ENCODE measurements around the gene LRP11. TPM values are rescaled to one million over a fixed set of nuclear protein-coding genes. Genes with fewer than 3 reads are reported as not detected.
A peak's percentile ranks its signal among the peaks of the same experiment; 100 is the strongest.
"Not testable (repeated sequence)": the region's sequence is repeated elsewhere in the genome, so short reads cannot be mapped to it uniquely, and the experiment has no call there.

Gene LRP11
- total RNA-seq: 17.4 TPM
- long read RNA-seq, transcript LRP11-201 (7 exons, 3,260 nt): major isoform, 15 of 30 reads
- long read RNA-seq, partial matches to known transcripts: 4 of 30 reads
- long read RNA-seq, other reads (novel, unspliced or antisense): 8 of 30 reads

GRCh38 chr6:149863698-149864577 is at the start of gene LRP11:
Gene LRP11, minus strand, starts transcription at chr6:149864359. Its CDS starts 339 bp downstream, at chr6:149864020.
- intact Hi-C loops (cut with DNase I): no loop called here
- peak; percentile 95 for ATAC-seq (ENCODE audit: poor library complexity)
- peak; percentile 88 for DNase-seq

GRCh38 chr6:149913540-149914240 is 49.5 kb upstream of the LRP11 start:
- intact Hi-C loops (cut with DNase I): no loop called here

GRCh38 chr6:149913085-149913484 is 48.9 kb upstream of the LRP11 start:
- intact Hi-C loops (cut with DNase I): no loop called here
- DNase-seq (no peak), ATAC-seq (ENCODE audit: poor library complexity) (no peak)

More at GRCh38 chr6:149913540-149914240, 49.5 kb upstream of the LRP11 start:
- ATAC-seq (ENCODE audit: poor library complexity) (no peak), DNase-seq (no peak)

GRCh38 chr6:149912680-149913079 is 48.5 kb upstream of the LRP11 start:
- DNase-seq; ATAC-seq (ENCODE audit: poor library complexity); intact Hi-C loops (cut with DNase I): not testable (repeated sequence)

- DNase-seq: no peak
- intact Hi-C loops (cut with DNase I): no loop called here
- ATAC-seq (ENCODE audit: poor library complexity): no peak
Measured at GRCh38 chr6:149910721-149911151, 46.6 kb upstream of the LRP11 start.

GRCh38 chr6:149909701-149910470 is 45.7 kb upstream of the LRP11 start:
- intact Hi-C loops (cut with DNase I): no loop called here
- ATAC-seq (ENCODE audit: poor library complexity) (no peak), DNase-seq (no peak)

GRCh38 chr6:149908480-149908879 is 44.3 kb upstream of the LRP11 start:
- ATAC-seq (ENCODE audit: poor library complexity); intact Hi-C loops (cut with DNase I); DNase-seq: not testable (repeated sequence)

- ATAC-seq (ENCODE audit: poor library complexity) (no peak), DNase-seq (no peak)
- intact Hi-C loops (cut with DNase I): no loop called here
Measured at GRCh38 chr6:149907317-149907716, 43.2 kb upstream of the LRP11 start.

- intact Hi-C loops (cut with DNase I): no loop called here
- ATAC-seq (ENCODE audit: poor library complexity) (no peak), DNase-seq (no peak)
Measured at GRCh38 chr6:149906405-149906804, 42.2 kb upstream of the LRP11 start.

- intact Hi-C loops (cut with DNase I): no loop called here
- no peak for DNase-seq
- peak; percentile 56 for ATAC-seq (ENCODE audit: poor library complexity)
Measured at GRCh38 chr6:149905911-149906371, 41.8 kb upstream of the LRP11 start.

GRCh38 chr6:149905371-149905910 is 41.3 kb upstream of the LRP11 start:
- intact Hi-C loops (cut with DNase I): no loop called here
- no peak for DNase-seq
- no peak for ATAC-seq (ENCODE audit: poor library complexity)

- ATAC-seq (ENCODE audit: poor library complexity) (peak; percentile 44), DNase-seq (no peak)
- intact Hi-C loops (cut with DNase I): no loop called here
Measured at GRCh38 chr6:149904661-149905370, 40.7 kb upstream of the LRP11 start.

- DNase-seq: no peak
- intact Hi-C loops (cut with DNase I): no loop called here
- no peak for ATAC-seq (ENCODE audit: poor library complexity)
Measured at GRCh38 chr6:149903938-149904611, 39.9 kb upstream of the LRP11 start.

GRCh38 chr6:149901444-149902140 is 37.4 kb upstream of the LRP11 start:
- DNase-seq: no peak
- no peak for ATAC-seq (ENCODE audit: poor library complexity)
- intact Hi-C loops (cut with DNase I): no loop called here

- intact Hi-C loops (cut with DNase I): no loop called here
- ATAC-seq (ENCODE audit: poor library complexity) (no peak), DNase-seq (no peak)
Measured at GRCh38 chr6:149900620-149901443, 36.7 kb upstream of the LRP11 start.
